K562 (cell line): ENCODE results near the gene BCKDK. TPM values are rescaled to one million over a fixed set of nuclear protein-coding genes. Genes with fewer than 3 reads are reported as not detected.

Experiments used
- ARID4B ChIP-seq: sonication (generic); formaldehyde crosslinking; IDR thresholded peaks from 2 replicates; pipeline ENCODE4 v1.8.0; 2022; ENCODE audit warnings: mild to moderate bottlenecking, missing genetic modification reagents
- GTF3C2 ChIP-seq: IDR thresholded peaks from 3 replicates; pipeline ENCODE4 v1.6.1; 2011; ENCODE audit warnings: borderline replicate concordance, mild to moderate bottlenecking, moderate library complexity; ENCODE audit not compliant: insufficient read length; ENCODE audit errors: extremely low read depth
- HMBOX1 ChIP-seq: sonication (generic); IDR thresholded peaks from 2 replicates; pipeline ENCODE4 v1.6.1; 2016
- ILF3 ChIP-seq: fragments of 450-650 bp; IDR thresholded peaks from 2 replicates; pipeline ENCODE4 v1.6.1; 2018; ENCODE audit warnings: antibody characterized with exemption, mild to moderate bottlenecking, moderate library complexity, borderline replicate concordance
- PHF8 ChIP-seq: fragments of 200-600 bp; sonication (generic); IDR thresholded peaks from 2 replicates; pipeline ENCODE4 v1.6.1; 2012; ENCODE audit warnings: mixed run types, mild to moderate bottlenecking, inconsistent platforms, low read length, moderate library complexity, borderline replicate concordance
- PRPF4 ChIP-seq: fragments of 200-400 bp; formaldehyde crosslinking; IDR thresholded peaks from one replicate; pipeline ENCODE4 v1.6.1; 2017; ENCODE audit warnings: low read length, low read depth, mild to moderate bottlenecking; ENCODE audit not compliant: insufficient read depth, poor library complexity, severe bottlenecking
- RAD21 ChIP-seq, 2 experiments: fragments of 250-450 bp in 1 of 2; fragments of 450-650 bp in 1 of 2; sonication (Bioruptor Pico) in 1 of 2; formaldehyde crosslinking in 1 of 2; IDR thresholded peaks in 1 of 2; conservative IDR thresholded peaks in 1 of 2; 2 replicates each; pipeline versions ENCODE4 v1.4.0 to v1.8.0; 2020 to 2022; ENCODE audit warnings: mild to moderate bottlenecking in 2 of 2, moderate library complexity in 1 of 2
- RBFOX2 ChIP-seq: fragments of 200-400 bp; formaldehyde crosslinking; IDR thresholded peaks from 2 replicates; pipeline ENCODE4 v1.6.1; 2017; ENCODE audit warnings: low read depth, mild to moderate bottlenecking, low read length, moderate library complexity
- RBM39 ChIP-seq: fragments of 200-400 bp; formaldehyde crosslinking; optimal IDR thresholded peaks from 2 replicates; pipeline ENCODE3; 2018; ENCODE audit warnings: low read depth, low read length
- SMAD4 ChIP-seq: fragments of 250-450 bp; sonication (Bioruptor Pico); conservative IDR thresholded peaks from 2 replicates; pipeline ENCODE4 v1.8.0; 2021; ENCODE audit warnings: inconsistent platforms, mild to moderate bottlenecking, moderate library complexity
- TAF9B ChIP-seq: fragments of 450-650 bp; IDR thresholded peaks from 2 replicates; pipeline ENCODE4 v1.6.1; 2018; ENCODE audit warnings: mild to moderate bottlenecking; ENCODE audit not compliant: partially characterized antibody
- ZNF75A ChIP-seq: fragments of 450-650 bp; formaldehyde crosslinking; IDR thresholded peaks from 2 replicates; pipeline ENCODE4 v1.4.0; 2020; ENCODE audit warnings: mild to moderate bottlenecking
- polyA plus RNA-seq, 8 experiments: library from polyadenylated mRNA; depleted of rRNA in 4 of 8; stranded (reverse) in 5 of 8; unstranded in 3 of 8; fragments of >200 nt; fragmentation: Nextera tagmentation in 2 of 8; fragmentation: Illumina TruSeq in 1 of 8; extraction: Ambion mirVana in 2 of 8; extraction: Trizol in 1 of 8; gene quantifications; 2 replicates each; pipeline versions ENCODE4 v1.2.1 to v1.2.3, GENCODE V29; 2011 to 2014; ENCODE audit warnings: inconsistent platforms in 1 of 8, missing spikeins in 1 of 8
- total RNA-seq, 7 experiments: library from RNA; depleted of rRNA in 6 of 7; stranded (reverse); fragments of >200 nt in 6 of 7; fragmentation: Illumina TruSeq in 2 of 7; extraction: Trizol in 2 of 7; gene quantifications; 2 replicates each; pipeline versions ENCODE4 v1.2.1 to v1.2.3, GENCODE V29; 2011 to 2021; ENCODE audit warnings: low replicate concordance in 1 of 7
- TF ChIP-seq, protein P1 (sequence below): fragments of 450-650 bp; IDR thresholded peaks from 2 replicates; pipeline ENCODE4 v1.6.1; 2017; ENCODE audit warnings: antibody characterized with exemption
- TF ChIP-seq, protein P2 (sequence below), 2 experiments: fragments of 450-650 bp in 1 of 2; sonication (generic) in 1 of 2; formaldehyde crosslinking; conservative IDR thresholded peaks; 2 replicates each; pipeline versions ENCODE4 v1.4.0 to v1.8.1; 2020 to 2022; ENCODE audit warnings: mild to moderate bottlenecking in 1 of 2, missing genetic modification reagents in 1 of 2

Gene BCKDK
- total and polyA plus RNA-seq, 9 of the 15 experiments (the other 6 are each of a cell fraction or from before 2014, with no cell fraction given) = 0.58 to 34.8 (median 13.1) TPM

DNA sequence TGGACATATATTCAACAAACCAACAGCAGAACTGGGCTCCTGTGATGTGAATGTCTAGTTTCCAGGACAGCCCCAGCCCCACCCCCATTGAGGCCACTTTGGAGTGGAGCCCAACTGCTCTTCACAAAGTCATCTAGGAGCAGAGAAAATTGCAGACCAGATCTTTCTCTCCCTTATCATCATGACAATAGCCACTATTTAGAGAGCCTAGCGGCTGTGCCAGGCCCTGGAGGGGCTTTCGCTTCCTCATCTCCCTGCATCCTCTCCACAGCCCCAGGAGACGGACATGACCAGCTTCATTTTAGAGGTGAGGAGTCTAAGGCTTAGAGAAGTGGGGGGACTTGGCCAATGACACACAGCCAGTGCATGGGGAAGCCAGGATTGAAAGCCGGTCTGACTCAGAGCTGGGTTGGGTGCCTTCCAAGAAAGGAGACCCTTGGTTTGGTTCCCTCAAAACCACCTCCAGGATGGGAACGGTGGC, 25.9 kb downstream of the BCKDK start (continued):
- TF ChIP-seq GTF3C2 = no peak
- TF ChIP-seq, protein P1, sequence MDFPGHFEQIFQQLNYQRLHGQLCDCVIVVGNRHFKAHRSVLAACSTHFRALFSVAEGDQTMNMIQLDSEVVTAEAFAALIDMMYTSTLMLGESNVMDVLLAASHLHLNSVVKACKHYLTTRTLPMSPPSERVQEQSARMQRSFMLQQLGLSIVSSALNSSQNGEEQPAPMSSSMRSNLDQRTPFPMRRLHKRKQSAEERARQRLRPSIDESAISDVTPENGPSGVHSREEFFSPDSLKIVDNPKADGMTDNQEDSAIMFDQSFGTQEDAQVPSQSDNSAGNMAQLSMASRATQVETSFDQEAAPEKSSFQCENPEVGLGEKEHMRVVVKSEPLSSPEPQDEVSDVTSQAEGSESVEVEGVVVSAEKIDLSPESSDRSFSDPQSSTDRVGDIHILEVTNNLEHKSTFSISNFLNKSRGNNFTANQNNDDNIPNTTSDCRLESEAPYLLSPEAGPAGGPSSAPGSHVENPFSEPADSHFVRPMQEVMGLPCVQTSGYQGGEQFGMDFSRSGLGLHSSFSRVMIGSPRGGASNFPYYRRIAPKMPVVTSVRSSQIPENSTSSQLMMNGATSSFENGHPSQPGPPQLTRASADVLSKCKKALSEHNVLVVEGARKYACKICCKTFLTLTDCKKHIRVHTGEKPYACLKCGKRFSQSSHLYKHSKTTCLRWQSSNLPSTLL = no peak
- TF ChIP-seq TAF9B = no peak
- 0 out of 2 replicates have a peak, but pooled peaks have one; percentile 8 for TF ChIP-seq RBFOX2
- TF ChIP-seq RAD21 (CRISPR knock-in tag; conservative IDR thresholded peaks at IDR 0.05 in 1 of 2, IDR thresholded peaks at IDR 0.05 in 1 of 2) = no peak
- no peak for TF ChIP-seq HMBOX1
- no peak for TF ChIP-seq SMAD4 (CRISPR knock-in tag)
- TF ChIP-seq, protein P2, sequence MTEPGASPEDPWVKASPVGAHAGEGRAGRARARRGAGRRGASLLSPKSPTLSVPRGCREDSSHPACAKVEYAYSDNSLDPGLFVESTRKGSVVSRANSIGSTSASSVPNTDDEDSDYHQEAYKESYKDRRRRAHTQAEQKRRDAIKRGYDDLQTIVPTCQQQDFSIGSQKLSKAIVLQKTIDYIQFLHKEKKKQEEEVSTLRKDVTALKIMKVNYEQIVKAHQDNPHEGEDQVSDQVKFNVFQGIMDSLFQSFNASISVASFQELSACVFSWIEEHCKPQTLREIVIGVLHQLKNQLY (CRISPR knock-in tag; conservative IDR thresholded peaks at IDR 0.05) = 0 out of 4 replicates have a peak, but pooled peaks of 1 of the 2 experiments have one; percentile 43
- no peak for TF ChIP-seq ZNF75A (CRISPR knock-in tag)
- TF ChIP-seq ARID4B (CRISPR knock-in tag) = 0 out of 2 replicates have a peak, but pooled peaks have one; percentile 2
- TF ChIP-seq RBM39 = no peak
- TF ChIP-seq PHF8 = no peak
- TF ChIP-seq PRPF4 = no peak
- no peak for TF ChIP-seq ILF3
